Fibroblast of pulmonary artery (primary cell): ENCODE measurements around the gene LYZ.
"Not testable (repeated sequence)": the region's sequence is repeated elsewhere in the genome, so short reads cannot be mapped to it uniquely, and the experiment has no call there.

Source experiments
- DNase-seq: peaks from one replicate; pipeline ENCODE4 v3.0.0-alpha.2; 2010; ENCODE audit warnings: low read depth
- H3K4me3 ChIP-seq: replicated peaks from 2 replicates; pipeline ENCODE4 v1.5.1; 2011; ENCODE audit warnings: low read depth, mild to moderate bottlenecking, control low read depth, low read length, moderate library complexity
- TF ChIP-seq, protein P1 (sequence below): IDR thresholded peaks from 2 replicates; pipeline ENCODE4 v1.5.1; 2011; ENCODE audit warnings: mild to moderate bottlenecking, control low read depth, low read length, inconsistent platforms; ENCODE audit errors: missing control alignments

Gene LYZ

DNA sequence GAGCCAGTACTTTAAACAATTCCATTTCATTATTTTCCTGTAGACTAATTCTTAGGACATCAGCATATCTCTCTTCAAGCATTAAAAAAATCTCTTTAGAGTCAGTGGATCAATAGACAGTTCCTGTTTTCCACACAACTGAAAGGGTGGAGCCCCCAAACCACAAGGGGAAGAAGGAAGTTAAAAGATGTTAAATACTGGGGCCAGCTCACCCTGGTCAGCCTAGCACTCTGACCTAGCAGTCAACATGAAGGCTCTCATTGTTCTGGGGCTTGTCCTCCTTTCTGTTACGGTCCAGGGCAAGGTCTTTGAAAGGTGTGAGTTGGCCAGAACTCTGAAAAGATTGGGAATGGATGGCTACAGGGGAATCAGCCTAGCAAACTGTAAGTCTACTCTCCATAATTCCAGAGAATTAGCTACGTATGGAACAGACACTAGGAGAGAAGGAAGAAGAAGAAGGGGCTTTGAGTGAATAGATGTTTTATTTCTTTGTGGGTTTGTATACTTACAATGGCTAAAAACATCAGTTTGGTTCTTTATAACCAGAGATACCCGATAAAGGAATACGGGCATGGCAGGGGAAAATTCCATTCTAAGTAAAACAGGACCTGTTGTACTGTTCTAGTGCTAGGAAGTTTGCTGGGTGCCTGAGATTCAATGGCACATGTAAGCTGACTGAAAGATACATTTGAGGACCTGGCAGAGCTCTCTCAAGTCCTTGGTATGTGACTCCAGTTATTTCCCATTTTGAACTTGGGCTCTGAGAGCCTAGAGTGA, at the start of gene LYZ:
LYZ (plus strand) TSS at position 220 of the 777 bp plus-strand sequence; CDS start at position 248, 28 bp downstream.
- no peak within 1 kb of the TSS for H3K4me3 ChIP-seq
- TF ChIP-seq, protein P1, sequence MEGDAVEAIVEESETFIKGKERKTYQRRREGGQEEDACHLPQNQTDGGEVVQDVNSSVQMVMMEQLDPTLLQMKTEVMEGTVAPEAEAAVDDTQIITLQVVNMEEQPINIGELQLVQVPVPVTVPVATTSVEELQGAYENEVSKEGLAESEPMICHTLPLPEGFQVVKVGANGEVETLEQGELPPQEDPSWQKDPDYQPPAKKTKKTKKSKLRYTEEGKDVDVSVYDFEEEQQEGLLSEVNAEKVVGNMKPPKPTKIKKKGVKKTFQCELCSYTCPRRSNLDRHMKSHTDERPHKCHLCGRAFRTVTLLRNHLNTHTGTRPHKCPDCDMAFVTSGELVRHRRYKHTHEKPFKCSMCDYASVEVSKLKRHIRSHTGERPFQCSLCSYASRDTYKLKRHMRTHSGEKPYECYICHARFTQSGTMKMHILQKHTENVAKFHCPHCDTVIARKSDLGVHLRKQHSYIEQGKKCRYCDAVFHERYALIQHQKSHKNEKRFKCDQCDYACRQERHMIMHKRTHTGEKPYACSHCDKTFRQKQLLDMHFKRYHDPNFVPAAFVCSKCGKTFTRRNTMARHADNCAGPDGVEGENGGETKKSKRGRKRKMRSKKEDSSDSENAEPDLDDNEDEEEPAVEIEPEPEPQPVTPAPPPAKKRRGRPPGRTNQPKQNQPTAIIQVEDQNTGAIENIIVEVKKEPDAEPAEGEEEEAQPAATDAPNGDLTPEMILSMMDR, result no peak
- DNase-seq, result no peak

DNA sequence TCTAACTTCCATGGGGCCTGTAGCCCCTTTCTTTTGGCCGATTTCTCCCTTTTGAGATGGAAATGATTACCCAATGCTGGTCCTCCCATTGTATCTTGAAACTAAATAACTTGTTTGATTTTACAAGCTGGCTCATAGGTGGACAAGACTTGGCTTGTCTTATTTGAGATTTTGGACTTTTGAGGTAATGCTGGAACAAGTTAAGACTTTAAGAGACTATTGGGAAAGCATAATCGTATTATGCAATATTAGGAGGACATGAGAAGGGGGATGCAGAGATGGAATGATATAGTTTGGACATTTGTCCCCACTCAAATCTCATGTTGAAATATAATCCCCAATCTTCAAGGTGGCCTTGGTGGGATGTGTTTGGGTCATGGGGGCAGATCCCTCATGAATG, 49.2 kb upstream of the LYZ start:
- H3K4me3 ChIP-seq, result no peak overlapping the region
- TF ChIP-seq, protein P1, result no peak
- no peak for DNase-seq

DNA sequence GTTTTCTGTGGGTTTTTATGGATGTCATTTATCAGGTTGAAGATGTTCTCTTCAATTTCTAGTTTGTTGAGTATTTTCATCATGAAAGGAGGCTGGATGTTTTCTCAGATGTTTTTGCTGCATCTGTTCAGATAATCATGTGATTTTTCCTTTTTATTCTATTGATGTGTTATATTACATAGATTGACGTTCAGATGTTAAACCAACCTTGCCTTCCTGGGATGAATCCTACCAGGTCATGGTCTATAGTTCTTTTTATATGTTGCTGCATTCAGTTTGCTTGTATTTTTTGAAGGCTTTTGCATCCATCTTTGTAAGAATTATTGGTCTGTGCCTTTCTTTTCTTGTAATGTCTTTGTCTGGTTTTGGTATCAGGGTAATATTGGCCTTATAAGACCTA, 43.9 kb upstream of the LYZ start:
- H3K4me3 ChIP-seq, result no peak overlapping the region
- TF ChIP-seq, protein P1, result no peak
- DNase-seq, result no peak

DNA sequence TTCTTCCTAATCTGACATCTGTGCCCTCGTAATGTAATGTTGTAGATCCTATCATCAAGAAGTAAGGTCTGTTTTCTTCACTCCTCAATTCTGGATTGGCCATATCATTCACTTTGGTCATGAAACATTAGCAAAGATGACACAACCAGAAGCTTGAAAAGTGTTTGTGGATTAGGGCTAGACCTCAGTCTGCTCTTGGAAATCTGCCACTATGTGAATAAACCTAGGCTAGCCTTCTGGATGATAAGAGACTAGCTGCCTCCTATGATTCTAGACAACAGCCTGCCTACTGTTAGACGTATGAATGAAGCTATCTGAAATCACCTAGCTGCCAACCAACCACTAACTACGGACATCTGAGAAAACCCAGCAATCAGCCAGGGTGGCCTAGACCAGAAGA, 38.7 kb upstream of the LYZ start:
- TF ChIP-seq, protein P1, result no peak
- H3K4me3 ChIP-seq, result no peak overlapping the region
- no peak for DNase-seq

DNA sequence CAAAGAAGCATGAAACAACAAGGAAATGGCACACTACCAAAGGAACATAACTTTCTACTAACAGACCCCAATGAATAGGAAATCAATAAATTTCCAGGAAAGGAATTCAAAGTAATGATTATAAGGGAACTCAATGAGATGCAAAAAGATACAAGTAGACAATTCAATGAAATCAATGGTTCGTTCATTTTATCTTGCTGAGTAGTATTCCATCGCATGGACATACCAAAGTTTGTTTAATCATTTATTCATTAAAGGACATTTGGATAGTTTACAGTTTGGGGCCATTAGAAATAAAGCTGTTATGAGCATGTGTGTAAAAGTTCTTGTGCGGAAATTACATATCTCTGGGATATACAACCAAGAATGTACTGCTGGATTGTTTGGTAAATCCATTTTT, 35.0 kb upstream of the LYZ start:
- no peak overlapping the region for H3K4me3 ChIP-seq
- DNase-seq, result no peak
- TF ChIP-seq, protein P1, result no peak

DNA sequence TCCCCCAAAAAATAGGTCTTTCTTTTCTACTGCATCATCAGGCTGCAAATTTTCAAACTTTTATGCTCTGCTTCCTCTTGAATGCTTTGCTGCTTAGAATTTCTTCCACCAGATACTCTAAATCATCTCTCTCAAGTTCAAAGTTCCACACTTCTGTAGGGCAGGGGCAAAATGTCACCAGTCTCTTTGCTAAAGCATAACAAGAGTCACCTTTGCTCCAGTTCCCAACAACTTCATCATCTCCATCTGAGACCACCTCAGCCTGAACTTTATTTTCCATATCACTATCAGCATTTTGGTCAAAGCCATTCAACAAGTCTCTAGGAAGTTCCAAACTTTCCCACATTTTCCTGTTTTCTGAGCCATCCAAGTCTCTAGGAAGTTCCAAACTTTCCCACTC, 31.4 kb upstream of the LYZ start:
- H3K4me3 ChIP-seq, DNase-seq: not testable (repeated sequence)

DNA sequence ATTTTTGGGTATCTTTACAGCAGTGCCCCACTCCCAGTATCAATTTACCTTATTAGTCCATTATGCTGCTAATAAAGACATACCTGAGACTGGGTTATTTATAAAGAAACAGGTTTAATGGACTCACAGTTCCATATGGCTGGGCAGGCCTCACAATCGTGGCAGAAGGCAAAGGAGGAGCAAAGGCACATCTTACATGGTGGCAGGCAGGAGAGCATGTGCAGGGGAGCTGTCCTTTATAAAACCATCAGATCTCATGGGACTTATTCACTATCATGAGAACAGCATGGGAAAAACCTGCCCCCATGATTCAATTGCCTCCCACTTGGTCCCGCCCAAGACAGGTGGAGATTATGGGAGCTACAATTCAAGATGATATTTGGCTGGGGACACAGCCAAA, 30.9 kb upstream of the LYZ start:
- not testable (repeated sequence) for H3K4me3 ChIP-seq, DNase-seq

DNA sequence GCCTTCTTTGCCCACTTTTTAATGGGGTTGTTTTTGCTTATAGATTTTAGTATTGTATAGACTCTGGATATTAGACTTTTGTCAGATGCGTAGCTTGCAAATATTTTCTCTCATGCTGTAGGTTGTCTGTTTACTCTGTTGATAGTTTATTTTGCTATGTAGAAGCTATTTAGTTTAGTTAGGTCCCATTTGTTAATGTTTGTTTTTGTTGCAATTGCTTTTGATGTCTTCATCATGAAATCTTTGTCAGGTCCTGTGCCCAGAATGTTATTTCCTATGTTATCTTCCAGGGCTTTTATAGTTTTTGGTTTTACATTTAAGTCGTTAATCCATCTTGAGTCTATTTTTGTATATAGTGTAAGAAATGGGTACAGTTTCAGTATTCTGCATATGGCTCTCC, 30.0 kb upstream of the LYZ start:
- no peak for DNase-seq
- TF ChIP-seq, protein P1, result no peak
- H3K4me3 ChIP-seq, result no peak overlapping the region
